ENCODE data around the gene STK33.

DNA sequence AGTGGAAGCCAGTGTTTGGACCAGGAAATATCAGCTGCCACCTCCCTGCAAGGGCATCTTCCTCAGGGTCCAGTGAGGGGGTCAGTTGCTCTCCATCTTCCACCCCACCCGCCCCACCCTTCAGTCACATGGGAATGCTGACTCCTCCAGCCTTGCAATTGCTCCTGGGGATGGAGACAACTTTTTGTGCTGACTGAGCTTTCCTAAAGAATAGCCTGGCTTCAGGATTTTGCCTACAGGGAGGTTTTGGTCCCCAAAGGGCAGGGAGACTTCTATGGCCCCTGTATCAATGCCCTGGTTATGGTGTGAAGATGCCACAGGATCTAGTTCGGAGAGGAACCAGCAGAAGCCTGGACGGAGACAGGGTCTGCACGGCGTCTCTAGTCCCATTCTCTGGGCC, 206.3 kb downstream of the STK33 start:
- TF ChIP-seq POLR2A (IDR thresholded peaks at IDR 0.05; ENCODE audit: low read depth, low read length) (no peak), SPI1 (IDR thresholded peaks at IDR 0.05; ENCODE audit: low read depth, low read length) (no peak), POLR2AphosphoS5 (IDR thresholded peaks at IDR 0.05; ENCODE audit: low read depth, low read length) (no peak)

Measured in GM12891 (cell line).